Cardiac muscle cell (in vitro differentiated cells and primary cell): ENCODE measurements around the gene C2orf68. TPM values are rescaled to one million over a fixed set of nuclear protein-coding genes. Genes with fewer than 3 reads are reported as not detected.

Experiments
- DNase-seq, 2 donors: peaks; one replicate each; pipeline versions ENCODE4 v3.0.0 to v3.0.0-alpha.2; 2010 to 2017; ENCODE audit warnings: low read depth in 1 of 2, low spot score in 1 of 2
- H3K27ac ChIP-seq: fragments of 200-600 bp; sonication (generic); 2 replicates; pipeline ENCODE4 v1.5.1; 2016
- H3K27me3 ChIP-seq: fragments of 200-600 bp; sonication (generic); 2 replicates; pipeline ENCODE4 v1.6.0; 2016; ENCODE audit warnings: control low read depth
- H3K36me3 ChIP-seq: fragments of 200-600 bp; sonication (generic); 2 replicates; pipeline ENCODE4 v1.5.1; 2016; ENCODE audit warnings: control low read depth
- H3K4me1 ChIP-seq: fragments of 200-600 bp; sonication (generic); 2 replicates; pipeline ENCODE4 v1.8.1; 2017; ENCODE audit warnings: low read depth, mild to moderate bottlenecking, mixed run types
- H3K4me3 ChIP-seq: fragments of 200-600 bp; sonication (generic); 2 replicates; pipeline ENCODE4 v1.5.1; 2016; ENCODE audit warnings: mild to moderate bottlenecking
- H3K9me3 ChIP-seq: fragments of 200-600 bp; sonication (generic); 2 replicates; pipeline ENCODE4 v1.5.1; 2017; ENCODE audit warnings: low read depth, mild to moderate bottlenecking, control low read depth
- polyA plus RNA-seq: library from polyadenylated mRNA; unstranded; fragments of >200 nt; fragmentation: Nextera tagmentation; extraction: Ambion mirVana; gene quantifications from 2 replicates; pipeline ENCODE4 v1.2.1, GENCODE V29; 2016
- total RNA-seq: library from RNA; depleted of rRNA; stranded (reverse); fragments of >200 nt; gene quantifications from 2 replicates; pipeline ENCODE4 v1.2.3, GENCODE V29; 2016
- TF ChIP-seq, protein P1 (sequence below): IDR thresholded peaks from 2 replicates; pipeline ENCODE4 v1.5.1; 2012; ENCODE audit warnings: low read depth, mild to moderate bottlenecking, low read length

The C2orf68 gene
- total and polyA plus RNA-seq, 2 experiments from 2014 or later, result 32.6 to 37.4 TPM

DNA sequence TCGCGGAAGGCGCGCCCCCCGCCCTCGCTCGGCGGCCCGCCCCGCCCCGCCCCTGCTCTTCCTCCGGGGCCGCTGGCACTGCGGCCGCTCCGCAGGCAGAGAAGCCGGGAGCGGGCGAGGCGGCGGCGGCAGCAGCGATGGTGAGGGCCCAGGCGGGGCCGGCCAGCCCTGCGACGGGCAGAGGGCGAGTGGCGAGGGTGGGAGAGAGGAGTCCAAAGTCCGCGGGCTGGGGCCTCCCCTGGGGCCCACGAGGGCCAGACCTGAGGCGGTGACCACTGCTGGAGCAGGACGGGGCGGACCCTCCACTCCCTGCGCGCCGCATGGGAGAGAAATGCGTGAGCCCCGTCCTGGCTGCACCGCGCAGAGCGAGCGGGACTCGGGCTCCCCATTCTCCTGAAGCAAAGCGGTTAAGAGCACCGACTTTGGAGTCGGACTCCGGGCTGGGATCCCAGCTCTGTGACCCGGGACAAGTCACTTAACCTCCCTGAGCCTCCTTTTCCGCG, 27.5 kb downstream of the C2orf68 start, which contains the start of gene VAMP5:
Gene VAMP5, plus strand, starts transcription at position 78 of the 503 bp plus-strand sequence. Its CDS starts 60 bp downstream, at position 138.
- peak in 1 of 2 donors; percentile 41 for DNase-seq
- Histone ChIP-seq H3K4me3 (no peak within 1 kb of the TSS), H3K27me3 (no peaks in the 10 kb centered on the region), H3K9me3 (no peaks in the 10 kb centered on the region), H3K27ac (peak within 1 kb of the TSS; percentile 40), H3K4me1 (peaks cover 25% of the 10 kb centered on the region), H3K36me3 (no peaks in the 10 kb centered on the region)
- TF ChIP-seq, protein P1, sequence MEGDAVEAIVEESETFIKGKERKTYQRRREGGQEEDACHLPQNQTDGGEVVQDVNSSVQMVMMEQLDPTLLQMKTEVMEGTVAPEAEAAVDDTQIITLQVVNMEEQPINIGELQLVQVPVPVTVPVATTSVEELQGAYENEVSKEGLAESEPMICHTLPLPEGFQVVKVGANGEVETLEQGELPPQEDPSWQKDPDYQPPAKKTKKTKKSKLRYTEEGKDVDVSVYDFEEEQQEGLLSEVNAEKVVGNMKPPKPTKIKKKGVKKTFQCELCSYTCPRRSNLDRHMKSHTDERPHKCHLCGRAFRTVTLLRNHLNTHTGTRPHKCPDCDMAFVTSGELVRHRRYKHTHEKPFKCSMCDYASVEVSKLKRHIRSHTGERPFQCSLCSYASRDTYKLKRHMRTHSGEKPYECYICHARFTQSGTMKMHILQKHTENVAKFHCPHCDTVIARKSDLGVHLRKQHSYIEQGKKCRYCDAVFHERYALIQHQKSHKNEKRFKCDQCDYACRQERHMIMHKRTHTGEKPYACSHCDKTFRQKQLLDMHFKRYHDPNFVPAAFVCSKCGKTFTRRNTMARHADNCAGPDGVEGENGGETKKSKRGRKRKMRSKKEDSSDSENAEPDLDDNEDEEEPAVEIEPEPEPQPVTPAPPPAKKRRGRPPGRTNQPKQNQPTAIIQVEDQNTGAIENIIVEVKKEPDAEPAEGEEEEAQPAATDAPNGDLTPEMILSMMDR, result no peak

DNA sequence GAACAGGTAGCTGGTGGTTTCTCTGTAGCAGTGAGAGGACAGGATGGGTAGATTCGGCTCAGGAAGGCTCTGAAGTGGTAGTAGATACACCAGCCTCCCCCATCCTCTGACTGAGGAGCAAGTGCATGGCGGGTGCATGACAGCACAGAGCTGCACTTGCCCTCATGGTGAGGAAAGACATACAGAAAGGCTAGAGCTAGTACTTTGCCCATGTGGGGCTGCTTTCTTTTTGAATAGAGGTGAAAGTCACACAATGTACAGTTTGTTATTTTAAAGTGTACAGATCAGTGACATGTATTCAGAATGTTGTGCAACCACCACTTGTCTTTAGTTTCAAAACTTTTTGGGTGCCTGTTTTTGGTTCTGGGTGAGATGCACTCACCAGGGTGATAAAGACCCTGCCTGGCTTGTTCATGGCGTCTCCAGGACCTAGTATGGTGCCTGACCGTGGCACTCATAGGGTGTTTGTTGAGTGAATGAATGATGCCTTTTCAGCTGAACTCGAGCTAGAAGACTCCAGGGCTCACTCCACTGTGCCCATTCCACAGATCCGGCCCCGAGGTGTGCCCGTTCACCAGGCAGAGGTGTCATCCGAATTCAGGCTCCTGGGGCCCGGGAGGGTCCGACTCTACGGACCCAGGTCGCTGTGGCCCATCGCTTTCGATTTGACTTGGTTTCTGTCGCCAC, 28.1 kb downstream of the C2orf68 start:
- Histone ChIP-seq H3K27ac (no peak overlapping the region), H3K4me1 (peaks cover 28% of the 10 kb centered on the region), H3K27me3 (no peaks in the 10 kb centered on the region), H3K36me3 (no peaks in the 10 kb centered on the region), H3K4me3 (no peak overlapping the region), H3K9me3 (no peaks in the 10 kb centered on the region)
- no peak for DNase-seq
- TF ChIP-seq, protein P1, result no peak

DNA sequence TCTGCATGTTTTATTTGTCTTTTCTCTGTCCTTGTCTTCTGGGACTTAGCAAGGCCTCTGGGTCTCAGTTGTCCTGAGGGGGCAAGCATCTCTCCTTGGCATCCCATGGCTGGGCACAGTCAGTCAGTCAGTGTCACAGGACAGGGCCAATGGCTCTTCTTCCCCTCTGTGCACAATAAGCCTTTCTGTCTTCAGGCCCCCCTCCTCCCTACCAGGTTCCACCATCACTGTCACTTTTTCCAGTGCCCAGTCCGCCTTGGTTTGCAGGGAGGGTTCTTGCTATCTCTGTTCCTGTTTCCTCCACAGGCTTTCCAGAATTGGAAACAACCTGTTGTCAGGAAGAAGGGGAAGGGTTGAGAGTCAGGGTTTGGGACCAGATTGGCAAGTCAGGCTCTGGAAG, 29.4 kb downstream of the C2orf68 start:
- Histone ChIP-seq H3K27ac (no peak overlapping the region), H3K9me3 (no peaks in the 10 kb centered on the region), H3K4me1 (peaks cover 31% of the 10 kb centered on the region), H3K4me3 (no peak overlapping the region), H3K36me3 (no peaks in the 10 kb centered on the region), H3K27me3 (no peaks in the 10 kb centered on the region)
- TF ChIP-seq, protein P1, result no peak
- DNase-seq, result no peak

DNA sequence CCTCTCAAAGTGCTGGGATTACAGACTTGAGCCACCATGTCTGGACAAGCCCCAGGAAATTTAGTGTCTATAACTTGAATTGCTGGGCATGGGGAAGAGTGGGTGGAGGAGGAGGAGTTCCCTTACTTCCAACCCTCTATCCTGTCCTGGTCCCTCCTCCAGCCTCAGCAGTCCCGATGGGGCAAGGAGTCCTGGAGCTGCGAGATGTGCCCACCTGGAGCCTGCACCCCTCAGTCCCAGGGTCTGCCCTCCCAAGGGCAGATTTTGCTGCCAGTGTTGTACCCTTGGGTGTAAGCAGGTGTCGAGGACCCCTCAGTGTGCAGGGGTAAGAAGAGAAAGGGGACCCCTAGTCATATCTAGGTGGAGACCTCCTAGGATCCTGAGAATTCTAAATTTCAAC, 31.7 kb downstream of the C2orf68 start:
- no peaks in the 10 kb centered on the region for H3K9me3 ChIP-seq
- H3K36me3 ChIP-seq, result no peaks in the 10 kb centered on the region
- no peak overlapping the region for H3K27ac ChIP-seq
- TF ChIP-seq, protein P1, result no peak
- no peak overlapping the region for H3K4me3 ChIP-seq
- DNase-seq, result no peak
- peaks cover 31% of the 10 kb centered on the region for H3K4me1 ChIP-seq
- no peaks in the 10 kb centered on the region for H3K27me3 ChIP-seq

DNA sequence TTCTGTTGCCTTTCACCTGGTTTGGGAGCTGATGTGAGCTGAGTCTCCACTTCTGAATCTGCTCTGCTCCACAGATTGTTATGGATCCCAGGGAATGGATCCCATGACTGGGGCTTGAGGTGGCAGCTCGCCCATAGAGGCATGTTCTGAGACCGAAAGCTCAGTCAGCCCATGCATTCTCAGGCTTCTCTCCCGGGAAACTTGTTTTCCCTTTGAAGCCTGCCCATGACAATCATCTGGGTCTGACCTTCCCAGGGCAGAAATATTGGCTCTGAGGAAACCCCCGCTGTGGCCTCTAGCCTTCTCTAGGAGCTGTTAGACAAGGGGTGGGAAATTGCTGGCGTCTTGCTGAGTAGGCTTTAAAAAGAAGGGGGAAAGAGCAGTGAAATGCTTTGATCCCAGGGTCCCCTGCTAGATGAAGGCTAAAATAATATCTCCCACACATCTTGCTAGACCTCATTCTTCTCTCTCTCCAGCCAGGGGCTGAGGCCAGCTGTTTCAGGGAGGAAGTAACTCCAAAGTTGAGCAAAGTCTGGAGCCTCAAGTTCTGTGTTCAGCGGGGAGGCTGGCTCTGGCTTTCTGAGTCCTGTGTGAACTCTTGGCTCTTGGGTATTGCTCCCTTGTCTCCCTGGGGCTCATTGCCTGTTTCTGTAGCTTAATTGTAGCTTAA, 32.5 kb downstream of the C2orf68 start:
- Histone ChIP-seq H3K9me3 (no peaks in the 10 kb centered on the region), H3K27ac (peak overlapping the region; percentile 58), H3K4me3 (no peak overlapping the region), H3K36me3 (no peaks in the 10 kb centered on the region), H3K4me1 (peaks cover 25% of the 10 kb centered on the region), H3K27me3 (no peaks in the 10 kb centered on the region)
- TF ChIP-seq, protein P1, result no peak
- DNase-seq, result no peak
